ENCODE data around the gene FXYD5.

The FXYD5 gene

GRCh38 chr19:35155981-35156672 is 1.6 kb downstream of the FXYD5 start:
- DNase-seq (ENCODE audit: low read depth in 2 of 2, low spot score in 1 of 2): no peak

GRCh38 chr19:35156673-35157014 is 2.1 kb downstream of the FXYD5 start:
- no peak for DNase-seq (ENCODE audit: low read depth in 2 of 2, low spot score in 1 of 2)

GRCh38 chr19:35157431-35157830 is 2.9 kb downstream of the FXYD5 start:
- DNase-seq (ENCODE audit: low read depth in 2 of 2, low spot score in 1 of 2): no peak

DNA sequence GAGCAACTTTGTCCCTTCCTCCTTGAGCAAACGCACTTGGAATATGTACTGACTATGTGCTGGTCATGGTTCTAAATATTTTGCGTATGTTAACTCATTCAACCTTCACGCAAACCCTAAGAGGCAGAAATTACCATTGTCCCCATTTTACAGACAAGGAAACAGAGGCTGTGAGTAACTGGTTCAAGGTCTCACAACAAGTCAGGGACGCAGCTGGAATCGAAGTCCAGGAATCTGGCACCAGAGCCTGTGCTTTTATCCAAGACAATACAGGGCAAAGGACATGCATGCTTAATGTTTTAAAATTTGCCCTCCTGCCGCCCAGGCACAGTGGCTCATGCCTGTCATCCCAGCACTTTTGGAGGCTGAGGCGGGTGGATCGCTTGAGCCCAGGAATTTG is 5.1 kb downstream of the FXYD5 start:
- DNase-seq (ENCODE audit: low read depth in 2 of 2, low spot score in 1 of 2): no peak

GRCh38 chr19:35160629-35161433 is 6.3 kb downstream of the FXYD5 start:
- no peak for DNase-seq (ENCODE audit: low read depth in 2 of 2, low spot score in 1 of 2)

- no peak for DNase-seq (ENCODE audit: low read depth in 2 of 2, low spot score in 1 of 2)
Observed at GRCh38 chr19:35161434-35161743, 6.9 kb downstream of the FXYD5 start.

GRCh38 chr19:35162471-35163326 is 8.2 kb downstream of the FXYD5 start:
- DNase-seq (ENCODE audit: low read depth in 2 of 2, low spot score in 1 of 2): no peak

DNA sequence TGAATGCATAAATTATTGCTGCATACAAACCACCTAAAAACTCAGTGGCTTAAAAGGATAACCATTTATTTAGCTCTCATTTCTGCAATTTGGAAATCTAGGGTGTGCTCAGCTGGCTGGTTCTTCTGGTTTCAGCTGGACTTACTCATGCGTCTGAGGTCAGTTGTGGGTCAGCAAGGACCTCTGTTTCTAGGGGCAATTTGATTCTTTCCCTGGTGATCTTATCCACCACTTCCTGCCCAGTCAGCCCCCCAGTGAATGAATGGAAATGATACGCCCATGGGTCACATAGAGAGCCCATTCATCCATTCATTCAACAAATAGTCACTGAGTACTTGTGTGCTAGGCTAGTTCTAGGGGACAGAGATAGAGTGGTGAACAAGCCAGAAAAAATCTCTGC is 9.9 kb downstream of the FXYD5 start:
- DNase-seq (ENCODE audit: low read depth in 2 of 2, low spot score in 1 of 2): no peak

DNA sequence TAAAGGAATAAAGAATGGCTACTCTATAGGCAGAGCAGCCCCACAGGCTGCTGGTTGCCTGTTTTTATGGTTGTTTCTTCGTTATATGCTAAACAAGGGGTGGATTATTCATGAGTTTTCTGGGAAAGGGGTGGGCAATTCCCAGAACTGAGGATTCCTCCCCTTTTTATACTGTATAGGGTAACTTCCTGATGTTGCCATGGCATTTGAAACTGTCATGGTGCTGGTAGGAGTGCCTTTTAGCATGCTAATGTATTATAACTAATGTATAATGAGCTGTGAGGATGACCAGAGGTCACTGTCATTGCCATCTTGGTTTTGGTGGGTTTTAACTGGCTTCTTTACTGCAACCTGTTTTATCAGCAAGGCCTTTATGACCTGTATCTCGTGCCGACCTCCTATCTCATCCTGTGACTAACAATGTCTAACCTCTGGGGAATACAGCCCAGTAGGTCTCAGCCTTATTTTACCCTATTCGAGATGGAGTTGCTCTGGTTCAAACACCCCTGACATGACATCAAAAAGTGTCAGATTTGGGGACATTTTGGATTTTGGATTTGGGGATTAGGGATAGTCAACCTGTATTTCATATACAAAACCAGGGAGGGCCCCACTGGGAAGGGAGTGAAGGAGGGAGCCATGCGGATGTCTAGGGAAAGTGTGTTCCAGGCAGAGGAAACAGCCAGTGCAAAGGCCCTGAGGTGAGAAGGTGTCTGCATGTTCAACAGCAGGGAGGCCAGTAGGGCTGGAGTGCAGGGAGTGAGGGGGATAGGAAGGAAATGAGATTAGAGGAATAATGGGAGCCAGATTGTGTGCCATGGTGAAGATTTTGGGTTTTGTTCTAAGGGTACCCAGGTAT is 10.9 kb downstream of the FXYD5 start:
- DNase-seq (ENCODE audit: low read depth in 2 of 2, low spot score in 1 of 2): no peak

DNA sequence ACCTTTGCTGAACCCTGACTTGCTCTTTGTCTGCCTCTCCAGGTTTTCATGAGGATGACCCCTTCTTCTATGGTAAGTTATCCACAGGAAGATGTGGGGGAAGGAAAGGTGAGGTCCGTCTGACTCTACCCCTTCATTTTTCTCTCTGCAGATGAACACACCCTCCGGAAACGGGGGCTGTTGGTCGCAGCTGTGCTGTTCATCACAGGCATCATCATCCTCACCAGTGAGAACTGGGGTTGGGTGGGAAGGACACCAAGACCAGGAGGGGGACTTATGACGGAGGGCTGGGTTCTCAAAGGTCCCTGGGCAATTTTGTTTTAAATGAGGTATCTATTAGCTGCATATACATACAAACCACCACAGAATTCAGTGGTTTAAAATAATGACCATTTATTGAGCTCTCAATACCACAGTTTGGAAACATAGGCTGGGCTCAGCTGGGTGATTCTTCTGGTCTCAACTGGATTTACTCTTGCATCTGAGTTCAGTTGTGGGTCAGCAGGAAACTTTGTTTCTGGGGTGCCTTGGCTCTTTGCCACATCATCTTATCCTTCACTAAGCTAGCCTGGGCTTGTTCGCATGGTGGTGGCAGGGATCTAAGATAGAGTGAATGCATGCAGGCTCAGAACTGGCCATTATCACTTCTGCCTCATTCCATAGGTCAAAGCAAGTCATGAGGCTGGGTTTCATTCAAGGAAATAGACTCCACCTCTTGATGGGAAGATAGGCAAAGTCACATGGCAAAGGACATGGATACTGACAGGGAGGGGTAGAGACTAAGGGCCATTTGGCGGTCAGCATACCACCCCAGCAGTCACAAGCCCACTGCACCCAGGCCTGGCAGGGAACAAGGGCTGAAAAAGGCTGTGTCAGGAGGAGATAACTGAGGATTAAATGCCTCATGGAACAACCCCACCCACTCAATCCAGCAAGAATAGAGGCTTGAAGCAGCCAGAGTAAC is 11.8 kb downstream of the FXYD5 start:
- DNase-seq (ENCODE audit: low read depth in 2 of 2, low spot score in 1 of 2): no peak

GRCh38 chr19:35167251-35168119 is 12.9 kb downstream of the FXYD5 start:
- DNase-seq (ENCODE audit: low read depth in 2 of 2, low spot score in 1 of 2): no peak

DNA sequence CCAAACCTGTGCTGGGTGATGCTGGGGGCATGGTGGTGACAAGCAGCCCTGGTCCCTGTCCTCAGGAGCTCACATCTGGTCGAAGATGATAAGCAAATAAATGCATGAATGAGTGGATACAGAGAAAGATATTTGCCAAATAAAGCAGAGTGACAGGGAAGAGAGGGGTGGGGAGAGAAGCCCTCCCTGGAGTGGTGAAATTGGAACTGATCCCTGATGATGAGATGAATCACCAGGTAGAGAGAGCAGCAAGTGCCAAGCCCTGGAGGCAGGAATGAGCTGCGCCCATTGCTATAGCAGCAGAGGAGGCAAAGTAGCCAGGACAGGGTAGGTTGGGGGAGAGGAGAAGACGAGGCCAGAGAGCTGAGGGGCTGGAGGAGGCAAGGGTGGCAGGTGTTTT is 13.7 kb downstream of the FXYD5 start:
- DNase-seq (ENCODE audit: low read depth in 2 of 2, low spot score in 1 of 2): no peak

DNA sequence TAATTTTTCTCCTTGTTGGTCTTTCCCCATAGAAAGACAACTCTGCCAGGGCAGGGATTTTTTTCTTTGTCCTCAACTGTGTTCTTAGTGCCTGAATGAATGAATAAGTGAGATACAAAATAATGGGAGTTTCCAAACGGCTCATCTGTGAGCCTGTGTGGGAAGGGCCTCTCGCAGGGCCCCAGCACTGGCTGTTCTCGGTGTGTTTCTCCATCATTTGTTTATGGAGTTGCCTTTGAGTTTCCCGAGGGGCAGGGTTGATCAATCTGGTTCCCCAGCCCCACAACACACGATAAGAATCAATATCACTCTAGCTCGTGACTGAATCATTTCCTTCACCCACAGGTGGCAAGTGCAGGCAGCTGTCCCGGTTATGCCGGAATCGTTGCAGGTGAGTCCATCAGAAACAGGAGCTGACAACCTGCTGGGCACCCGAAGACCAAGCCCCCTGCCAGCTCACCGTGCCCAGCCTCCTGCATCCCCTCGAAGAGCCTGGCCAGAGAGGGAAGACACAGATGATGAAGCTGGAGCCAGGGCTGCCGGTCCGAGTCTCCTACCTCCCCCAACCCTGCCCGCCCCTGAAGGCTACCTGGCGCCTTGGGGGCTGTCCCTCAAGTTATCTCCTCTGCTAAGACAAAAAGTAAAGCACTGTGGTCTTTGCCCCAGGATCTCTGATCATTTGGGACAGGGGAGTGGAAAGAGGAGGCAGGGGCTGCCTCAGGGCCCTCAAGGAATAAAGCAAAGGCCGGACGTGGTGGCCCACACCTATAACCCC is 14.9 kb downstream of the FXYD5 start:
- no peak for DNase-seq (ENCODE audit: low read depth in 2 of 2, low spot score in 1 of 2)

DNA sequence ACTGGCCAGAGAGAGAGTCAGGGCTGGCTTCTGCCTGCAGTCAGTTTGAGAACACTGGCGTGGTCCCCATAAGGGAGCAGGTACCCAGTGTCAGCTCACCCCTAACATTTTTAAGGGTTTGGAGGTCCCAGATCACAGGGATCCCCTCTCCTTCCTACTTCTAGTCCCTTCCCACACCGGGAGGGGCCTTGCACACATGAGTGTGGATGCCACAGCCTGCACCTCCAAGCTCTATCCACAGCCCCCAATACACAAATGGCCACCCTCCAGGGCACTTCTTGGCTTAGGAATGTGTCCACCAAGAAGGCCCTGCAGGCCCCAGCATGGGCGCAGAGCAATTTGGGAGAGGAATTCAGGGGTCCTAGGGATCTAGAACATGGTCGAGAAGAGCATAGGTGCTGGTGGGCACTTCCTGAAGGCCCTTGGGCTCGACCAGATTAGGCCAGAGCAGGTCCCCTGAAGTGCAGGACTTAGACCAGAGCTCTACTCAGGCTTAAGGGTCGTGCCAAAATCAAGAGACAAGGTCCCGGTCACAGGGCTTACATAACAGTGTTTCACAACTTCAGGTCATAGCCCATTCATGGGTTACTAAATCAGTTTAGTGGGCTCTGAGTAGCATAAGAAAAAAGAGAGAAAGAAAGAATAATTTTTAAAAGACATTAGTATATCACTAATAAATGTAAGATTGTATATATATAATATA is 16.0 kb downstream of the FXYD5 start:
- no peak for DNase-seq (ENCODE audit: low read depth in 2 of 2, low spot score in 1 of 2)

- DNase-seq (ENCODE audit: low read depth in 2 of 2, low spot score in 1 of 2): no peak
Observed at GRCh38 chr19:35171730-35172129, 17.2 kb downstream of the FXYD5 start.

DNA sequence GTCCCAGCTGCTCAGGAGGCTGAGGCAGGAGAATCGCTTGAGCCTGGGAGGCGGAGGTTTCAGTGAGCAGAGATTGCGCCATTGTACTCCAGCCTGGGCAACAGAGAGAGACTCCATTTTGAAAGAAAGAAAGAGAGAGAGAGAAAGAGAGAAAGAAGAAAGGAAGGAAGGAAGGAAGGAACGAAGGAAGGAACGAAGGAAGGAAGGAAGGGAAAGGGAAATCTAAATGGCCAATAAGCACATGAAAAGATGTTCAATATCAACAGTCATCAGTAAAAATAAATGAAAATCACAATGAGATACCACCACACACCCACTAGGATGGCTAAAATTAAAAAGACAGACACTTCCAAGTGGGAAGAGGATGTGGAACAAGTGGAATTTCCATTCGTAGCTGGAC is 19.7 kb downstream of the FXYD5 start:
- no peak for DNase-seq (ENCODE audit: low read depth in 2 of 2, low spot score in 1 of 2)

- no peak for DNase-seq (ENCODE audit: low read depth in 2 of 2, low spot score in 1 of 2)
Observed at GRCh38 chr19:35176181-35176570, 21.6 kb downstream of the FXYD5 start.

Data from stimulated activated CD8-positive, alpha-beta memory T cell treated with anti-CD3 and anti-CD28 coated beads, Interleukin-4, amount 100 ng/mL, for 1 hour (primary cell).